Myocyte (in vitro differentiated cells): Measurements from ENCODE around the gene DALRD3. TPM values are rescaled to one million over a fixed set of nuclear protein-coding genes. Genes with fewer than 3 reads are reported as not detected.

ENCODE experiments used
- DNase-seq: peaks from one replicate; pipeline ENCODE4 v3.0.0-alpha.2; 2012; ENCODE audit warnings: low read depth
- total RNA-seq: library from RNA; depleted of rRNA; stranded (reverse); fragments of >200 nt; gene quantifications from 2 replicates; pipeline ENCODE4 v1.2.3, GENCODE V29; 2014

DALRD3 gene
- total RNA-seq, 1 donor from 2014 or later, result 42.8 TPM

DNA sequence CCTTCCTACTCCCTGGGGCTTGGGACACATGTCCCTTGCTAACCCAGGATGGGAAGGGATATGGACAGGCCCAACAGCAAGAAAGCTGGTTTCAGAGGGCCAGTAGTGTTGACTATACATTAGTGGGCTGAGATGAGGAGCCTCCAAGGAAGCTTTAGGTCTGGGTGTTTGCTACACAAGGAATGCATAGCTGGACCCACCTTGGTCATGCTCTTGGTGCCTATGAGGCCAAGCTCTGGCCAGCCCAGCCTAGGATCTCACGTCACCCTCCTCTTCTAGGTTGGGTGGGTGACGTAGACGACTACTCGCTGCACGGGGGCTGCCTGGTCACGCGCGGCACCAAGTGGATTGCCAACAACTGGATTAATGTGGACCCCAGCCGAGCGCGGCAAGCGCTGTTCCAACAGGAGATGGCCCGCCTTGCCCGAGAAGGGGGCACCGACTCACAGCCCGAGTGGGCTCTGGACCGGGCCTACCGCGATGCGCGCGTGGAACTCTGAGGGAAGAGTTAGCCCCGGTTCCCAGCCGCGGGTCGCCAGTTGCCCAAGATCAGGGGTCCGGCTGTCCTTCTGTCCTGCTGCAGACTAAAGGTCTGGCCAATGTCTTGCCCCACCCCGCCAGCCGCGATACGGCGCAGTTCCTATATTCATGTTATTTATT, 11.8 kb downstream of the DALRD3 start:
- peak; percentile 55 for DNase-seq

DNA sequence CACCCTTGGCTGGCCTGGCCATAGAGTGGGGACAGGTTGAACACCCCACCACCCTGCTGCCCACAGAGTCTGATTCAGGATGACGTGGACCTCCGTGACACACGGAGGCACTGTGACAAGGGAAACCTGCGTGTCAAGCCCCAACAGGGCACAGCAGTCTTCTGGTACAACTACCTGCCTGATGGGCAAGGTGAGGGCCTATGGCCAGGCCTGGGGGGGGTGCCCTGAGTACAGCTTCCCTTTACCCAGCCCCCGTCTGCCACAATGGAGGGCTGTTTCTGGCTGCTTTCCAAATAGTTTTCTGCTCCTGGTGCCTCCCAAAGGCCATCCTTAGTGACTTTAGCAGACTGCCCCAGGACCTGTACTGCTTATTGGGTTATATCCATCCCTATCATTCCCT, 12.4 kb downstream of the DALRD3 start:
- DNase-seq, result no peak

- no peak for DNase-seq
These were observed 13.1 kb downstream of the DALRD3 start for GRCh38 chr3:49005303-49005680.

GRCh38 chr3:49004352-49005302, 13.8 kb downstream of the DALRD3 start:
- DNase-seq, result no peak

DNA sequence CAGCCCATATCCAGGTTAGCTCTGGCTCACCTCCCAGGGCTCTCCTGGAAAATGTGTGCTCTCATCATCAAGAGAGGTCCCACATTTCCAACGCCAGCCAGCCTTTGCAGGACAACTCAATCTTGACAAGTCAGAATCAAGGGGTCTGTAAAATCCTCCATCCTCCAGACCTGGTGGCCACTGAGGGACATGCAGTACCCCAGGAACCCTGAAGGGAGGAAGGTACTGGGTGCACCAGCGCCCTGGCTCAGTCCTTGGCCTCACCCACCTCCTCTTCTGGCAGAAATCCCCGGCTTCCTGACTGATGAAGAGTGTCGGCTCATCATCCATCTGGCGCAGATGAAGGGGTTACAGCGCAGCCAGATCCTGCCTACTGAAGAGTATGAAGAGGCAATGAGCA, 17.2 kb downstream of the DALRD3 start:
- DNase-seq, result no peak

- DNase-seq, result no peak
These were observed 19.1 kb downstream of the DALRD3 start for GRCh38 chr3:48999085-48999858.

DNA sequence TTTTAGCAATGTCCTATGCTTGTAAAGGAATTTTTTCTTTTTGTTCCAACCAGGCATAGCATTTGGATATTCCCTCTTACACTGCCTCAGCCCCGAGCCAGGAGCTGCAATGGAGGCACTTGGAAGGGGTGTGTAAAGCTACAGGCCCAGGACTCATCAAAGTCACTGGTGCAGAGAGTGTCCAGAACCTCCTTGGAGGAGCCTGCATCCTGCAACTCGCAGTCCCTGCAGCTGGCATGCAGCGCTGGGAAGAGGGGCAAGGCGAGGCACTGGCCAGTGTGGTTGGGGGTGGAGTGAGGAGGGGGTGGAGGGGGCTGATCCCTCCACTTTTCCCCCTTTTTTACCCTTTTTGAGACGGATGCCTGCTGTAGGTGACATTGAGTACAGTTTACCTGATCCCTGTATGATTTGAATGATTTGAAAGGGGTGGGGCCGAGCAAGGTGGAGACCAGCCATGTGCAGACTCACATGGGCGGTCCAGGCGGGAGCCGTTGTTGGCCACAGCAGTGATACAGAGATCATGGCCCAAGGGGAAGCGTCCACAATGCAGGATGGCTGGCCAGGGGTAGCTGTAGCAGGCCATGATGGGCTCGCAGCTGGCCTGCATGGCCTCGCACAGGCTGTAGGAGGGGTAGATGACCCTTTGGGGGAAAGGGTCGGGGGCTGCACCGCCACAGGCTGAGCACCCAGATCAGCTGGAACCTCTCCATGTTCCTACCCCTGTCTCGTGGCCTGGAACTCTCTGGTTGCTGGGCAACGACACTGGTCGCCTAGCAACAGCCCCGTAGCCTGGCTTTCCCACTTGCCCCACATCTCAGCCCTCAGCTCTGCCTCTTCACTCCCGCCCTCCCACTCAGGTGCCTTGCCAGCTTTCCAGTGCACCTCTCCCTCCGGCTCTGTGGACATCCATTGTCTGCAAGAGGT, 20.4 kb downstream of the DALRD3 start:
- DNase-seq, result no peak

DNA sequence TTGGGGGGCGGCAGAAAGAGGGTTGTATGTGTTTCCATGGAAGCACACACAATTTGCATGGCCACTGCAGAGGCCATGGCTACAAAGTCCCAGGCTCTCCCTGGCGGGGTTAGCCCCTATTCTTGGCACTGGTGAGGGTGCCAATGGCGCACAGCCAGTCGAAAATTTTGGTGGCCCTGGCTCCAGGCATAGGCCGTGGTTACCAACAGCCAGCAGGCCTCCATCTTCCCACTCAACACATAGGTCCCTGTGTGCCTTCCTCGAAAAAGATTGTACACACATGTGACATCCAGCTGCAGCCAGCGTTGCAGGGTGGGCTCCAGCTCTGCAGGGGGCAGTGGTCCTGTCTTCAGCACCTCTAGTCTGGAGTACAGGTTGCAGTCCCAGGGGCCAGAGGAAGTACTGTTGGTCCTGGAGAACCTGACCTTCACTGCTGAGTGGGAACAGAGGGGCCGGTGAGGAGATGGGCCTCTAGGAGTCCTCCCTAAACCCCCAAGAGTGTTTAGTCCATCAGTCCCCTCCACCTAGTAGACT, 21.2 kb downstream of the DALRD3 start:
- no peak for DNase-seq

DNA sequence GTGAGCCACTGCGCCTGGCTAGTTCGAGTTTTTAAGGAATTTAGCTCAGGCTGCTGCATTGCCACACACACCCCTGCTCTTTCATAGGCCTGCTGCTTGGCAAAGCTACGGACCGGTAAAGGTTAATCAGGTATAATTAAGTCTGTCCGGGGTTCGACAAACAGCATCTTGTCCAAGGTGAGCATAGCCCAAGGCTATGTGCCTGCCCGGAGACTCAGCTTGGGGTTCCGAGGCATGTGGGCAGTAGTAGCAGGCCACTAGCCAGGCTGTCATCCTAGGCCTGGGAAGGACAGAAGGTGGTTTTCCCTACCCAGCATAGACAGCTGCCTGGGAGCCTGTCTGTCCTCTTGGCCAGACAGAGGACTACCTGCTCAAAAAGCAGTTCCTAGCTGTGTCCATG, 21.7 kb downstream of the DALRD3 start:
- DNase-seq, result no peak

- no peak for DNase-seq
These were observed 24.5 kb downstream of the DALRD3 start for GRCh38 chr3:48993834-48994233.

DNA sequence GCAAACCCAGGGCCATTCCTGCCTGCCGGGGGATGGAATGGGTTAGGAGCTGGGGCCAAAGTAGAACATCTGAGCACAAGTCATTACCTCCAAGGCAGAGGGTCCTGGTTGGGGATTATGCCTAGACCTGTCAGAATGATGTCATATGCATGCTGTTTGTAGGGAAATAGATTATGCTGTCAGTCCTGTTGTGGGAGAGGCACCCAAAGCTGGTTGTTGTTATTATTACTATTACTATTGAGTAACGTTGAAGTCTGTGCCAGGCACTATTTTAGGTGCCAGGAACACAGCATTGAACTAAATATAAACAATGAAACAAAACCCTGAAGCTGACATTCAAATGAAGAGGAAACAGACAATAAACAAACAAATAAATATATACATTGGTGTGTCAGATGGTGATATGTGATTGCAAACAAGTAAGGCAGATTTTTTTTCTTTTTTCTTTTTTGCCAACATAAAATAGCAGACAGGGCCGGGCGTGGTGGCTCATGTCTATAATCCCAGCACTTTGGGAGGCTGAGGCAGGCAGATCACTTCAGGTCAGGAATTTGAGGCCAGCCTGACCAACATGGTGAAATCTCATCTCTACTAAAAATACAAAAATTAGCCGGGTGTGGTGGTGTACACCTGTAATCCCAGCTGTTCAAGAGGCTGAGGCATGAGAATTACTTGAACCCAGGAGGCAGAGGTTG, 26.4 kb downstream of the DALRD3 start:
- DNase-seq, result no peak

DNA sequence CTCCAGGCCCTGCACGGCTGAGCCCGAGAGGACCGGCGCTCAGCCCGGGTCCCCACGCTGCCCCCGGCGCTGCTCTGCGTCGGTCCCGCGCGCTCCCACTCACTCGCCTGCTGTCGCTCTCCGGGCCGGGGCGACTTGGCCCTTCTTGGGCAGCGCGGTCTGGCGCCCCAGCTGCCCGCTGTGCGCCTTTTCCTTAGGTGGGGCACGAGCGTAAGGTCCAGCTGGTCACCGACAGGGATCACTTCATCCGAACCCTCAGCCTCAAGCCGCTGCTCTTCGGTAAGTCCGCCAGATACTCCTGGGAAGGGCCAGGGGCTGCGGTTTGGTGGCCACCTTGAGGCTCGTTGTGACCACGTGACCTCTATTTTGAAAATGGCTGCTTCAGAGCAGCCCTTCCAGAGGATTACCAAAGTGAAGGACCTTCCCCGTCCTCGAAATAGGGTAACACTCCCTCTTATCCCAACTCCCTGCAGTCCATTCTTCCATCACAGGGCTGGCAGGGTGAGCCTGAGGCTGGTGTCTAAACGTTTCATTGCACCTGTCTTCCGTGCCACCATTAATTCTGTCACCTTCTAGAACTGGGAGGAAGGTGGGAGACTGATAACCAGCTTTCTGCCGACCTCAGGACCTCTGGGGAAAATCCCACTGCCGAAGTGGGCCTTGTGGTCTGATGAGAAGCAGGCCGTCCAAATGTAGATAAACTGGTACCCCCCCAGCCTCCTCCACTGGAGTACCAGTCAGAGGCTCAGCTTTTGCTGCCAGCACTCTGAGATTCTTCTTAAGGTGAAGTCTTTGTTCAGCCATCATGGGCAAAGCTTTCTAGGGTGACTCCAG, 27.5 kb downstream of the DALRD3 start:
- peak; percentile 53 for DNase-seq

GRCh38 chr3:48989796-48990635, 28.4 kb downstream of the DALRD3 start, which contains the start of gene P4HTM:
Gene P4HTM, plus strand, starts transcription at chr3:48990241. Its CDS starts 16 bp downstream, at chr3:48990257.
- peak; percentile 92 for DNase-seq

- no peak for DNase-seq
These were observed 29.1 kb downstream of the DALRD3 start for GRCh38 chr3:48989126-48989795.

DNA sequence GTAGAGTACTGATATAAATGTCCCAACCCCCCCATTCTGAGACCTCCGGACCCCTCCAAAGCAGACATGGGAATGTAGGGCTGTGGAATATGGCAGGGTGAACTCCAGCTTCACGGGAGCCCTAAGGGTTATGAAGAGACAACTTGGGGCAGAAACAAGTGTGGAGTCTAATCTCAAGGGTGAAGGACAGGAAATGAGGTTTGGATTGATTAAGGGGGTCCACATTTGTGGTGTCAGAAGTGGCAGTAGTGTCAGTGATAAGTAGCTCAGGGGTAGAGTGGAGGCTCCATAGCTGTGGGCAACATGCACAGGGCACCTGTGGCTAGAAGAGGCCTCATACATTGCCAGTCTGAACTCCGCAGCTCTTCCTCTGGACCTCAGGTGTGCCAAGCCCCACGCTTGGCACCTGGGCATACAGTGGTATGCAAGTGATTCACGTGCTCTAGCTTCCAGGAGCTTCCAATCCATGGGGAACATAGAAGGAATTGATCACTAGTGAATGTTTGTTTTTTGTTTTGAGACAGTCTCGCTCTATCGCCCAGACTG, 32.5 kb downstream of the DALRD3 start:
- no peak for DNase-seq

DNA sequence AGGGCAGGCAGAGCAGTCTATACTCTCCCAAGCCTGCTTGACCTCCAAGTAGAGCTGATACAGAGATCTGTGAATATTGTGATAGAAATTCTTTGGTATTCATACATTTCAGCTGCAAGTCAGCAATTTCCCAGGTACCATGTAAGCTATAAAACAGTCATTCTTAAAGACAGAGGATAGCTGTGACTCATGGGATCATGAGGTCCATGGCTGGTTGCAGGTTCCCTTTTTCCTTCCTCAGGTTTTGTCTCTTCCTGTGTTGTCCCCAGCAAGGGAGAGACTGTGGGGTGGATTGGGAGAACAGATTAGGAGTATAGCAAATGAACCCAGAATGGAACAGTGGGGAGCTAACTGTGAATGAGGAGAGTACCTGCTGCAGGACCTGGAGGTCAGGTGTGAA, 33.7 kb downstream of the DALRD3 start:
- no peak for DNase-seq

- DNase-seq, result no peak
These were observed 35.3 kb downstream of the DALRD3 start for GRCh38 chr3:48983096-48983495.
